Measurements from ENCODE around the gene GNAS.

DNA sequence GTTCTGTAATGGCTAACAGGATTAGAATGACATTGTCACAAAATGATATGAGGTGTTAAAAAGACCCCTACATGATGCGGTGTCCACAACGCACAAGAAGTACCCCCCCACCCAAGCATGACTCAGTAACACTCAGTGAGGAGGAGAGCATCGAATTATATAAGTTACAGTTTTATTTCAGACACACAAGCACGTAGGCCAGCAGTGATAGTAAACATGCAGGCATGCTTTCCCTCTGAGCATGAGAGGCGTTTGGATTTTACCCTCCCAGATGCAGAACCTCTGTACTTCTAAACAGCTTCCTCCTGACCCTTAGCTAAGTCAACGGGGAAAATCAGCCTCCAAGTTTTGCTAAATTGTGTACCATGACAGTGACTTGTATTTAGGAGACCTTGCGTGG, 23.9 kb downstream of the GNAS start:
- no peak for TF ChIP-seq YY1 (IDR thresholded peaks at IDR 0.05; ENCODE audit: insufficient read depth, insufficient read length)
- TF ChIP-seq ZNF274 (IDR thresholded peaks at IDR 0.05; ENCODE audit: low read depth, low read length), result no peak
- TF ChIP-seq SUZ12 (IDR thresholded peaks at IDR 0.05; ENCODE audit: extremely low read depth, insufficient read depth, insufficient read length), result no peak

Data from NT2/D1 (cell line).